HepG2 (cell line): ENCODE results near the gene TMED3. TPM values are rescaled to one million over a fixed set of nuclear protein-coding genes. Genes with fewer than 3 reads are reported as not detected.

Experiments
- ATAC-seq: fragments of 200-7000 bp; cut with Tn5 transposase; 3 replicates; pipeline ENCODE4 v1.9.1; 2020; ENCODE audit warnings: mild to moderate bottlenecking, moderate library complexity
- BruUV-seq: library from RNA; stranded (reverse); fragments of 400-500 nt; replicated peaks from 2 replicates; lab custom pipeline; 2021; lab: Mats Ljungman, UMichigan
- CTCF ChIA-PET: fragments of 300-600 bp; formaldehyde crosslinking; extraction: SDS; loops from one replicate; lab custom pipeline; 2021; ENCODE audit warnings: low total read pairs, inconsistent platforms, low intra/inter-chr PET ratio; lab: Yijun Ruan, JAX
- POLR2A ChIA-PET: fragments of 350-600 bp; sonication (Branson Sonifier 250); formaldehyde crosslinking; loops from one replicate; lab custom pipeline; 2020; ENCODE audit warnings: antibody characterized with exemption, inconsistent platforms; lab: Yijun Ruan, JAX
- DNase-seq: peaks from one replicate; pipeline ENCODE4 v3.0.0-alpha.2; 2015; ENCODE audit warnings: low spot score
- FAIRE-seq: peaks from 3 replicates; lab custom pipeline; 2011; peaks lifted over from hg19 to GRCh38; lab: Jason Lieb, UNC
- H2AFZ ChIP-seq: one replicate; pipeline ENCODE4 v1.6.1; 2011; ENCODE audit warnings: low read length, inconsistent platforms
- H3K27ac ChIP-seq: fragments of 300-600 bp; 3 replicates; pipeline ENCODE4 v1.8.0; 2011; ENCODE audit warnings: mixed run types, mild to moderate bottlenecking, mixed read lengths, low read length, inconsistent platforms; ENCODE audit not compliant: insufficient read depth; ENCODE audit errors: extremely low read length
- H3K27me3 ChIP-seq, 2 experiments: fragments of 200-600 bp in 1 of 2; 2 replicates in 1 of 2; 3 replicates in 1 of 2; pipeline versions ENCODE4 v1.6.0 to v1.8.0; 2011; ENCODE audit warnings: low read length in 2 of 2, mild to moderate bottlenecking in 2 of 2, moderate library complexity in 2 of 2, inconsistent platforms in 1 of 2; ENCODE audit not compliant: insufficient read depth in 2 of 2, control insufficient read depth in 1 of 2
- H3K36me3 ChIP-seq, 2 experiments: fragments of 200-600 bp in 1 of 2; replicated peaks in 1 of 2; 2 replicates in 1 of 2; 3 replicates in 1 of 2; pipeline versions ENCODE4 v1.5.1 to v1.8.0; 2011; ENCODE audit warnings: low read length in 2 of 2, inconsistent platforms in 1 of 2; ENCODE audit not compliant: insufficient read depth in 2 of 2, control insufficient read depth in 1 of 2
- H3K4me1 ChIP-seq: 2 replicates; pipeline ENCODE4 v1.5.1; 2012; ENCODE audit warnings: low read length, inconsistent platforms; ENCODE audit not compliant: insufficient read depth
- H3K4me2 ChIP-seq: 2 replicates; pipeline ENCODE4 v1.6.0; 2011; ENCODE audit warnings: low read depth, low read length, inconsistent platforms
- H3K4me3 ChIP-seq, 3 experiments: fragments of 200-600 bp in 1 of 3; sonication (generic), shearing (Covaris generic) in 1 of 3; replicated peaks in 1 of 3; 2 replicates each; pipeline ENCODE4 v1.5.1; 2011 to 2016; ENCODE audit warnings: low read length in 3 of 3, inconsistent platforms in 2 of 3, low read depth in 2 of 3, mild to moderate bottlenecking in 2 of 3, control low read depth in 1 of 3, mixed read lengths in 1 of 3; ENCODE audit not compliant: insufficient read depth in 1 of 3
- H3K79me2 ChIP-seq: one replicate; pipeline ENCODE4 v1.6.1; 2011; ENCODE audit warnings: low read length, inconsistent platforms; ENCODE audit not compliant: insufficient read depth
- H3K9ac ChIP-seq: 2 replicates; pipeline ENCODE4 v1.6.0; 2011; ENCODE audit warnings: mild to moderate bottlenecking, low read depth, low read length, inconsistent platforms; ENCODE audit not compliant: insufficient read depth
- H3K9me3 ChIP-seq: 2 replicates; pipeline ENCODE4 v1.5.1; 2012; ENCODE audit warnings: mild to moderate bottlenecking, low read length
- H4K20me1 ChIP-seq: 2 replicates; pipeline ENCODE4 v1.6.0; 2011; ENCODE audit warnings: inconsistent platforms, mild to moderate bottlenecking, low read length, moderate library complexity; ENCODE audit not compliant: insufficient read depth
- CSRNP2 ChIP-seq: sonication (generic); formaldehyde crosslinking; conservative IDR thresholded peaks from 2 replicates; pipeline ENCODE4 v1.8.0; 2022; ENCODE audit warnings: low read depth, missing genetic modification reagents
- DNMT3B ChIP-seq: conservative IDR thresholded peaks from 2 replicates; pipeline ENCODE4 v1.6.1; 2016; ENCODE audit warnings: missing biosample characterization, control low read depth
- FIP1L1 ChIP-seq: fragments of 200-400 bp; formaldehyde crosslinking; IDR thresholded peaks from 2 replicates; pipeline ENCODE4 v1.6.1; 2018; ENCODE audit warnings: low read depth, mild to moderate bottlenecking, low read length, moderate library complexity, borderline replicate concordance; ENCODE audit not compliant: insufficient read depth
- FOXA1 ChIP-seq, 2 experiments: fragments of 450-650 bp in 1 of 2; sonication (generic) in 1 of 2; formaldehyde crosslinking in 1 of 2; IDR thresholded peaks; 2 replicates each; pipeline versions ENCODE4 v1.4.0 to v1.6.1; 2016 to 2020; ENCODE audit warnings: missing genetic modification reagents in 1 of 2
- ISX ChIP-seq: sonication (generic); formaldehyde crosslinking; conservative IDR thresholded peaks from 2 replicates; pipeline ENCODE4 v1.5.0; 2020; ENCODE audit warnings: missing genetic modification reagents
- STAG1 ChIP-seq: sonication (generic); formaldehyde crosslinking; IDR thresholded peaks from 2 replicates; pipeline ENCODE4 v1.4.0; 2020; ENCODE audit warnings: missing genetic modification reagents
- TAF15 ChIP-seq: fragments of 200-400 bp; formaldehyde crosslinking; IDR thresholded peaks from one replicate; pipeline ENCODE4 v1.6.1; 2018; ENCODE audit warnings: mild to moderate bottlenecking, low read depth, low read length; ENCODE audit not compliant: poor library complexity, severe bottlenecking
- TRIM22 ChIP-seq: fragments of 450-650 bp; IDR thresholded peaks from 2 replicates; pipeline ENCODE4 v1.6.1; 2017
- ZFP90 ChIP-seq: sonication (generic); formaldehyde crosslinking; IDR thresholded peaks from 2 replicates; pipeline ENCODE4 v1.8.0; 2022; ENCODE audit warnings: missing genetic modification reagents, mild to moderate bottlenecking, inconsistent platforms, borderline replicate concordance
- ZGPAT ChIP-seq: IDR thresholded peaks from 2 replicates; pipeline ENCODE4 v1.6.1; 2016; ENCODE audit warnings: mild to moderate bottlenecking
- ZNF572 ChIP-seq: sonication (generic); formaldehyde crosslinking; IDR thresholded peaks from 2 replicates; pipeline ENCODE4 v1.5.1; 2020; ENCODE audit warnings: mild to moderate bottlenecking, missing genetic modification reagents
- ZNF781 ChIP-seq: sonication (generic); formaldehyde crosslinking; IDR thresholded peaks from 2 replicates; pipeline ENCODE4 v1.5.1; 2020; ENCODE audit warnings: borderline replicate concordance, mild to moderate bottlenecking, missing genetic modification reagents; ENCODE audit errors: not compliant biosample characterization
- ZNF878 ChIP-seq: sonication (generic); formaldehyde crosslinking; IDR thresholded peaks from 2 replicates; pipeline ENCODE4 v1.8.1; 2023; ENCODE audit warnings: mild to moderate bottlenecking, missing genetic modification reagents, moderate library complexity
- WGBS: methylation state at CpG from one replicate; pipeline ENCODE4 v1.1.6; 2017; ENCODE audit warnings: low lambda C conversion rate; 5-methylcytosine and 5-hydroxymethylcytosine counted together
- in situ Hi-C: cut with HindIII; loops from 2 replicates; pipeline ENCODE4 v1.10.0; 2017; ENCODE audit warnings: low pct_unique_long_range_greater_than_20kb; ENCODE audit not compliant: extremely low pct_ligation_motif_present
- intact Hi-C: fragments of 100-400 bp; cut with micrococcal nuclease; formaldehyde crosslinking; loops from one replicate; pipeline ENCODE4 v1.10.0; 2022; ENCODE audit not compliant: unreplicated experiment
- polyA plus RNA-seq, 8 experiments: library from polyadenylated mRNA; depleted of rRNA in 3 of 8; stranded (reverse) in 7 of 8; unstranded in 1 of 8; fragments of >200 nt; fragmentation: Illumina TruSeq in 4 of 8; extraction: Trizol in 4 of 8; gene quantifications; 2 replicates each; pipeline versions ENCODE4 v1.2.1 to v1.2.3, GENCODE V29; 2011 to 2016; ENCODE audit warnings: low read depth in 4 of 8, missing spikeins in 1 of 8, mixed read lengths in 1 of 8; ENCODE audit not compliant: insufficient read depth in 1 of 8
- total RNA-seq, 5 experiments: library from RNA; depleted of rRNA; stranded (reverse); fragments of >200 nt; fragmentation: Illumina TruSeq; extraction: Trizol; gene quantifications; 2 replicates each; pipeline ENCODE4 v1.2.3, GENCODE V29; 2016; ENCODE audit warnings: low read depth in 1 of 5
- TF ChIP-seq, protein P1 (sequence below): fragments of 450-650 bp; IDR thresholded peaks from 2 replicates; pipeline ENCODE4 v1.6.1; 2016

TMED3 gene
- total and polyA plus RNA-seq, 2 of the 13 experiments (the other 11 are each of a cell fraction or from before 2014, with no cell fraction given), result 125 to 155 TPM

GRCh38 chr15:79339588-79340314 lies 28.8 kb downstream of the TMED3 start:
- peak; percentile 12 for FAIRE-seq
- peak; percentile 13 for DNase-seq
- CTCF ChIA-PET, result interaction anchor here (0.7 kb wide), 1 partner anchor 256 kb away, joined by 3 read pairs; no protein-coding TSS in a partner anchor
- TF ChIP-seq TAF15 (no peak), STAG1 (CRISPR knock-in tag) (peak; percentile 74), FIP1L1 (no peak), DNMT3B (no peak), ZFP90 (no peak), FOXA1 (IDR thresholded peaks at IDR 0.05) (0 out of 2 replicates have a peak, but pooled peaks have one; percentile 24), FOXA1 (CRISPR knock-in tag; IDR thresholded peaks at IDR 0.05) (no peak), ZGPAT (CRISPR knock-in tag) (no peak), ISX (CRISPR knock-in tag) (no peak), ZNF878 (CRISPR knock-in tag) (no peak), TRIM22 (peak; percentile 89), CSRNP2 (no peak), ZNF781 (CRISPR knock-in tag) (no peak), ZNF572 (no peak)
- TF ChIP-seq, protein P1, sequence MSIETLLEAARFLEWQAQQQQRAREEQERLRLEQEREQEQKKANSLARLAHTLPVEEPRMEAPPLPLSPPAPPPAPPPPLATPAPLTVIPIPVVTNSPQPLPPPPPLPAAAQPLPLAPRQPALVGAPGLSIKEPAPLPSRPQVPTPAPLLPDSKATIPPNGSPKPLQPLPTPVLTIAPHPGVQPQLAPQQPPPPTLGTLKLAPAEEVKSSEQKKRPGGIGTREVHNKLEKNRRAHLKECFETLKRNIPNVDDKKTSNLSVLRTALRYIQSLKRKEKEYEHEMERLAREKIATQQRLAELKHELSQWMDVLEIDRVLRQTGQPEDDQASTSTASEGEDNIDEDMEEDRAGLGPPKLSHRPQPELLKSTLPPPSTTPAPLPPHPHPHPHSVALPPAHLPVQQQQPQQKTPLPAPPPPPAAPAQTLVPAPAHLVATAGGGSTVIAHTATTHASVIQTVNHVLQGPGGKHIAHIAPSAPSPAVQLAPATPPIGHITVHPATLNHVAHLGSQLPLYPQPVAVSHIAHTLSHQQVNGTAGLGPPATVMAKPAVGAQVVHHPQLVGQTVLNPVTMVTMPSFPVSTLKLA, result 0 out of 2 replicates have a peak, but pooled peaks have one; percentile 16

More at GRCh38 chr15:79339588-79340314, 28.8 kb downstream of the TMED3 start:
- Histone ChIP-seq H3K4me1 (no peaks in the 10 kb centered on the region), H3K4me2 (no peak overlapping the region), H4K20me1 (no peaks in the 10 kb centered on the region), H3K79me2 (no peaks in the 10 kb centered on the region), H3K9me3 (0 out of 2 replicates have a peak, but pooled peaks cover 3% of the 10 kb centered on the region), H3K36me3 (no peaks in the 10 kb centered on the region), H3K27me3 (no peaks in the 10 kb centered on the region), H3K27ac (no peak overlapping the region), H3K9ac (no peak overlapping the region), H2AFZ (no peak overlapping the region), H3K4me3 (no peak overlapping the region)
- POLR2A ChIA-PET, result no interaction called here
- in situ Hi-C loops, result no loop called here
- 96% methylated on average over 3 of the region's 3 CpGs for WGBS
- no peak; the same call in 2 of the 3 replicates for ATAC-seq
- intact Hi-C loops, result loop anchor here (1.0 kb wide), 1 partner anchor 514 kb away; no protein-coding TSS in a partner anchor
- BruUV-seq, result no TSS peak
